Measurements from ENCODE around the gene CD80. TPM values are rescaled to one million over a fixed set of nuclear protein-coding genes. Genes with fewer than 3 reads are reported as not detected.
"Not testable (repeated sequence)": the region's sequence is repeated elsewhere in the genome, so short reads cannot be mapped to it uniquely, and the experiment has no call there.

CD80 gene
- total RNA-seq, 1 donor from 2014 or later, result not detected

DNA sequence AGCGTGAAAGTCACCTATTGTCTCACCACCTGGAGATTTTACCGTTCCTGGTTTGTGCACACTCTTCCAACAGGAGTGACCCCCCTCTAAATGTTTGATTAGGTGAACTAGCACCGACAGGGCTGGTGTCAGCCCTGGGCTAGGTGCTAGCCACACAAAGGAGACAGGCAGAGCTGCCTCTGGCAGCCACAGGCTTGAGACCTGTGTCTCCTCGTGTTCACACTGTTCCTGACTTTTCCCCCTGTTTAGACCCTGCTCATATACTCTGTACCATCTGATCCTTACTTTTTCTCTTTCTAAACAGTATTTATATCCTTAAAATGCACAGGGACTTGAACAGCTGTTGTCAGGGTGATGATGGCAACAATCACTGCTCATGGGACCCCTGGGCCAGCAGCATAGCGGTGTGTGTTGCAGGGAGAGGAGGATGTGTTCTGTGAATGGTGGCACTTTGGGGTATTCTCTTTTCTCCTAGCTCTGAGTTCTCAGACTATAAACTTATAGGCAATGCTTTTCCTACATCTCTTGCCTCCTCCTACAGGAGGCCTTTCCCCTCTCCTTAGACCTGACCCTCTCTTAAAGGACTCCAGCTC lies 5.5 kb downstream of the CD80 start:
- DNase-seq (no peak), ATAC-seq (no peak)
- intact Hi-C loops (cut with micrococcal nuclease), result no loop called here

DNA sequence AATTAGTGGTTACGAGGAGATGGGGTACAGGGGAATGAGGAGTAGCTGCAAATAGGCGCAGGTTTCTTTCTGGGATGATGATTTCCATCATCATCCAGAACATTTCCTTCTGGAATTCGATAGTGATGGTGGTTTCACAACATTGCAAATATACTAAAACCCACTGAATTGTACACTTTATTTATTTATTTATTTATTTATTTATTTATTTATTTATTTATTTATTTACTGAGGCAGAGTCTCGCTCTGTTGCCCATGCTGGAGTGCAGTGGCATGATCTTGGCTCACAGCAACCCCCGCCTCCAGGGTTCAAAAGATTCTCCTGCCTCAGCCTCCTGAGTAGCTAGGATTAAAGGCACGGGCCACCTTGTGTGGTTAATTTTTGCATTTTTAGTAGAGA lies 6.5 kb downstream of the CD80 start:
- DNase-seq; intact Hi-C loops (cut with micrococcal nuclease); ATAC-seq: not testable (repeated sequence)

DNA sequence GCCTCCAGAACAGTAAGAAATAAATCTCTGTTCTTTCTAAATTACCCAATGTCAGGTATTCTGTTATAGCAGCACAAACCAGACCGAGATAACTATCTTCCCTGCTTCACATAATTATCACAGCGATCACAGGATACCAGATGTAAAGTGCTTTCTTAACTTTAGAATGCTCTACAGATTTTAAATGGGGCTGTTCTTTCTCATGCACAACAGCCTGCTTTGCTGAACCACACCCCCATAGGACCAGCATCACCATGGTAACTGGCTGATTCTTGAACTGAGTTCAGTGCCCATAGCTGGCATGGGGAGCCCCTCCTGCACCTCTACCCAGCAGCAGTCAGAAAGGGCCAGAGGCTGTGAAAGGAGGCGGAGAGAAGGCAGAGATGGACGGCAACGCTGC lies 7.8 kb downstream of the CD80 start:
- intact Hi-C loops (cut with micrococcal nuclease), result no loop called here
- no peak for DNase-seq
- no peak for ATAC-seq

DNA sequence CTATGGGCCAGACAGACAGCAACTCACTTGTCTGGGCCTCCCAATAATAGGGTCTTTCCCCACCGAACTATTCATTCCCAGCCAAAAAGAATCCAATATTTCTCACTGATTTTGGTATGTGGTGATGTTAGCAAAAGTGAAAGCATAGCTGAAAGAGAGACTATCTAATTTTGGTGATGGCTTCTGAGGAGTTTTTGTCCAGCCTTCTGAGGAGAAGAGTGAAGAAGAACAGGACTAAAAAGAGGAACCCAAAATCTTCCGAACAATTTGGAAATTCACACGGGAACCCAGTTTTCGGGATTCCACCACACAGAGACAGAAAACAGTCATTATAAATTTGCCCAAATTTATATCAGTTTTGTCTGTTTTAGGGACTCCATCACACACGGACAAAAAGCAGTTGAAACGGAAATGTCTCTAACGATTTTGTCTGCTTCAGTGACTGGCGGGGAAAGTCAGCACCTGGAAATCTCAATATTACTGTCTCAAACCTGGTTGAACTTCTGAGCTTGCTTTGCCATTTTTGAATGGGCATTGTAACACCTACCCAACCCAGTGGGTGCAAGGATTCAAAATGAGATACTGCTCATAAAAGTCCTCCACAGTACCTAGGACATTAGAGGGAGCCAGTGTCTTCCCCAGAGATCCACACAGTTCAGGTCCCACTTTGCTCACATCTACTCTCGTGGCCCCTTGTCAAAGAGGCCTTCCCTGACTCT lies 9.1 kb downstream of the CD80 start:
- DNase-seq (no peak), ATAC-seq (peak; percentile 48)
- intact Hi-C loops (cut with micrococcal nuclease), result no loop called here

DNA sequence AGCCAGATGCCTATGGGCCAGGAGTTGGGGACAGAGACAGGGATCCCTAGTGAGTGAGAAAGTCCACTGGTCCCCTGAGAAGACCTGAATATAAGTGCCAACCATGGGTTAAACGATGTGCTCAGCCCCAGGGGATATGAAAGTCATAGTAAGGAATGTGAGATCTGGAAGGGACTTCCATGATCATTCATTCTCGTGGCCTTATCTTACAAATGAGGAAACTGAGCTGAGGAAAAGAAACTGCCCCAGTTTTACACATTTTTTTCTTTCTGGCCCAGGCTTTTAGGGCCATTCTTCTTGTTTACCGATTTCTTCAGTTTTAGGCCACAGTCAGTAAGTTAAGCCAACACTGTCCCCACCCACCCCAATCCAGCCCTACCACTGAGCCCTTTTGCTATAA lies 11.1 kb downstream of the CD80 start:
- intact Hi-C loops (cut with micrococcal nuclease), result no loop called here
- ATAC-seq, result no peak
- DNase-seq, result no peak

- ATAC-seq, result no peak
- intact Hi-C loops (cut with micrococcal nuclease), result no loop called here
- no peak for DNase-seq
These were observed 12.2 kb downstream of the CD80 start for GRCh38 chr3:119547227-119547626.

DNA sequence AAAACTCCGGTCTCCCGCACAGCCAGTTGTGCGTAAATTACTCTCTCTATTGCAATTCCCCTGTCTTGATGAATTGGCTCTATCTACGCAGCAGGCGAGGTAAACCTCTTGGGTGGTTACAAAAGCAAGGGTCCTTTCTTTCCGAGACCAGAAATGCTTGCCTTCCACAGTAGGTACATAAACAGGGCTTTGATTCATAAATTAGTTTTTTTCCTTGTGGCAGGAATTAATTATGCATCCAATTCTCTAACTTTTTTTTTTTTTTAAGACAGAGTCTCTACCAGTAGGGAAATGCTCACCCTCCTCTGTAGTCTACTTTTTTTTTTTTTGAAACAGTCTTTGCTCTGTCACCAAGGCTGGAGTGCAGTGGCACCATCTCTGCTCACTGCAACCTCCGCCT lies 16.3 kb downstream of the CD80 start:
- no peak for ATAC-seq
- DNase-seq, result no peak
- intact Hi-C loops (cut with micrococcal nuclease), result no loop called here

DNA sequence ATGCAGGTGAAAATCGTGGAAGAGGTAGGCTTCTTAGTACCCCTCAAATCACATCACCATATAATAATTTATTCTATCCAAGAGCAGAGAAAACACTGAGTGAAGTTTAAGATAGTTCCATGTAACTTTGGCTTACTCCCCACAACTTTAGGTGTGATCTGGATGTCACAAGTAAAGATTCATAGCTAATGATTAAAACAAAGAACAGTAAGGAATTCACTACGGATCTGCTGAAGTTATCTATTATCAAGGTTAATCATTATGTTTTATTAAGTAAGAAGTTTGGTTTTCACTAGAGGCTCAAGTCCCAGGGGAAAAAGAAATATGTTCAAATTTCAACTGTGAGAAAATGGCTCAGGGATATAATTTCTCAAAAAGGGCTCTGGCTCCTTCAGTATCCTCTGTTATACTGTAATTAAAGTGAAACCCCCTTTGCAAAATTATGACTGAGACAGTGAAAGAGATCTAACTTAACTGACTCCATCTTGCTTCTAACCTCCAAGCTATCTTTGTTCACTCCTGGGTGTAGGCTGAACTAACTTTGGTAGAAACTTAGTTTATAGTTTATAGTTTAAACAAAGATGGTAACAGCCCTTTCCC lies 17.1 kb downstream of the CD80 start:
- DNase-seq, result no peak
- ATAC-seq, result no peak
- intact Hi-C loops (cut with micrococcal nuclease), result no loop called here

- no peak for DNase-seq
- no peak for ATAC-seq
- intact Hi-C loops (cut with micrococcal nuclease), result no loop called here
These were observed 17.9 kb downstream of the CD80 start for GRCh38 chr3:119541547-119541946.

DNA sequence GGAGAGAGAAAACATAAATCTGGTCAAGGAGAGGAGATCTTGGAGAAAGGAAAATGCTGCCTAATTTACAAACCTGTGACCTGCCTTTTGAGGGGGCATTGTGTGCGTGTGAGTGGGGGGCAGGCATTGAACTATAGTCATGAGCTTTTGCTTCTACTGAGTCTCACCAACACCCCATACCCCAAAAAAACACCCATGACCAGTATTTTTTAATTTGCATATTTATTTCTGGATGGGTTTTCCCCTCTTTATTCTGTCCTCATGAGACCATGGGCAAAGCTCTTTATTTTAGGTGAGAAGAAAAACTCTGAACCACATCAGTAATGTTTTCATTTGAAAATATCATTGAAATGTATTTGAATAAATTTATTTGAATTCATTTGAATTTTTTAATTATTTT lies 20.6 kb downstream of the CD80 start:
- DNase-seq, result no peak
- intact Hi-C loops (cut with micrococcal nuclease), result no loop called here
- no peak for ATAC-seq

GRCh38 chr3:119536757-119537156 lies 22.7 kb downstream of the CD80 start:
- intact Hi-C loops (cut with micrococcal nuclease), result no loop called here
- ATAC-seq (no peak), DNase-seq (no peak)

DNA sequence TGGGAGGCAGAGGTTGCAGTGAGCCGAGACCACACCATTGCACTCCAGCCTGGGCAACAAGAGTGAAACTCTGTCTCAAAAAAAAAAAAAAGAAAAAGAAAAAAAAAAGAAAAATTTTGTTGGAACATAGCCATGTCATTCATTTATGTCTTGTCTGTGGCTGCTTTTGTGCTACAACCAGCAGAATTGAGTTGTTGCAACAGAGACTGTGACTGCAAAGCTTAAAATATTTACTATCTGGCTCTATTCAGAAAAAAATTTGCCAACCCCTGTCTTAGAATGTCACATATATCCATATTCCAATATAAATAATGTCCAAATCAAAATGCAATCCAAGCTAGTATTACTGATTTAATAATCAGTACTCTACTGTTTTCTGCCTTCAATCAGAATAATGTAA lies 25.1 kb downstream of the CD80 start:
- ATAC-seq, result no peak
- no peak for DNase-seq
- intact Hi-C loops (cut with micrococcal nuclease), result no loop called here

GRCh38 chr3:119531151-119531550 lies 28.3 kb downstream of the CD80 start:
- intact Hi-C loops (cut with micrococcal nuclease), result no loop called here
- DNase-seq, result no peak
- ATAC-seq, result no peak

- intact Hi-C loops (cut with micrococcal nuclease), result no loop called here
- ATAC-seq (no peak), DNase-seq (no peak)
These were observed 29.0 kb downstream of the CD80 start for GRCh38 chr3:119530456-119530855.

- intact Hi-C loops (cut with micrococcal nuclease), result no loop called here
- ATAC-seq (no peak), DNase-seq (no peak)
These were observed 29.5 kb downstream of the CD80 start for GRCh38 chr3:119529883-119530282.

- ATAC-seq (no peak), DNase-seq (no peak)
- intact Hi-C loops (cut with micrococcal nuclease), result no loop called here
These were observed 31.7 kb downstream of the CD80 start for GRCh38 chr3:119527714-119528113.

DNA sequence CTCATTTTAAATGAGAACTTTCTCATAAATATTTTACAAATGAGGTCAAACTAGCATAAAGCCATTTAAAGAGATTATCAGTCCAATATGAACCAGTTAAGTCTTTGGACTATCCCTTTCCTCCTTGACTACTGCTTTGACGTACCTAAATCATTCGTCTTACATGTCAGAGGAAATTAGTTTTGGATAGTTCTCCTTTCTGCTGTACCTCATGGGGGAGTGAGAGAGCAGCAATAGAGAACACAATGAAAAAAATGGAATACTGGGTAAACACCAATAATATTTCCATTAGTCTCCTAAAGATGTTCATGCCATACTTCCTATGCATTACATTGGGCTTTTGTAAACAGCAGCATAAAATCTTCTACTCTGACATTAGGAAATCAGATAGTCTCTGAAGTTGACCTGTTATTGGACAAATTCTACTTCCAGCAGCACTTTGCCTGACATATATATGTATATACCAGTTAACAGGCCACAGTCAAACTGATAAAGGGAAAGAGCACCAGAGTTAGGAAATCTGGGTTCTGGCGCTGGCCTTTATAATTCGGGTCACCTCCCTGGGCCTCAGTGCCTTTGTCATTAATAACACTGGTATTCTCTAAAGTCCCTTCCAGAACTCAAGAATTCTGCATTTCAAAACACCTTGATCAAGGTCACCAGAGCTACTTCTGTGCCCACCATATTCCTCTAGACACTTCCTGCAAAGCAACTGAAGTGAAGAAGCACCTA lies 34.3 kb downstream of the CD80 start:
- ATAC-seq, result peak; percentile 47
- intact Hi-C loops (cut with micrococcal nuclease), result no loop called here

GRCh38 chr3:119518026-119518425 lies 41.4 kb downstream of the CD80 start:
- ATAC-seq, result peak; percentile 59
- intact Hi-C loops (cut with micrococcal nuclease), result no loop called here
- no peak for DNase-seq

More for the DNA sequence above, 34.3 kb downstream of the CD80 start:
- no peak for DNase-seq

DNA sequence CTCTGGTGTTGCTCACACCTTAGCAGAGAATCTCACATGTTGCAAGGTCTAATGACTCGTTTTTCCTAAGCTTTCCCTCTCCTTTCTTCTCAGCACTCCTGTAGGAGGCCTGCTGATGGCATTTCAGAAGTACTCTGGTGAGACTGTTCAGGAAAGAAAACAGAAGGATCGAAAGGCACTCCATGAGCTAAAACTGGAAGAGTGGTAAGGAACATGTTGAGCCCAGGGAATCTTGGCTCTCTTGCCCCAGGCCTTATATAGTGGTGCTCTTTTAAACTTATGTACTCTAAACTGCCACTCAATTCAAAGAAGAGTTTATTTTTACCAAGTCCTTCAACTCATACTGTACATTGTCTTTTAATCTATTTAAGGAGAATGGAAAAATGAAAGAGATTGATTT lies 42.3 kb downstream of the CD80 start:
- intact Hi-C loops (cut with micrococcal nuclease), result no loop called here
- no peak for DNase-seq
- ATAC-seq, result peak; percentile 96

GRCh38 chr3:119514637-119515036 lies 44.8 kb downstream of the CD80 start:
- DNase-seq (no peak), ATAC-seq (no peak)
- intact Hi-C loops (cut with micrococcal nuclease), result no loop called here

Data from left ventricle myocardium superior (tissue), 1 donor.